H9 (cell line): ENCODE measurements around the gene HOXC11. TPM values are rescaled to one million over a fixed set of nuclear protein-coding genes. Genes with fewer than 3 reads are reported as not detected.

ENCODE experiments used
- DNase-seq: peaks from one replicate; pipeline ENCODE4 v3.0.0-alpha.2; 2017
- H2AFZ ChIP-seq: one replicate; pipeline ENCODE4 v1.6.1; 2013; ENCODE audit warnings: mild to moderate bottlenecking, low read length, control low read depth, moderate library complexity
- H2AK5ac ChIP-seq: 2 replicates; pipeline ENCODE4 v1.6.1; 2013; ENCODE audit warnings: low read length, control low read depth, mixed read lengths; ENCODE audit not compliant: insufficient read length
- H2BK120ac ChIP-seq: one replicate; pipeline ENCODE4 v1.6.1; 2013; ENCODE audit warnings: low read depth, mild to moderate bottlenecking, low read length, control low read depth, inconsistent platforms; ENCODE audit not compliant: poor library complexity, severe bottlenecking
- H2BK12ac ChIP-seq: 2 replicates; pipeline ENCODE4 v1.6.1; 2013; ENCODE audit warnings: low read length, control low read depth, mixed read lengths, low read depth; ENCODE audit not compliant: insufficient read length
- H2BK15ac ChIP-seq: 2 replicates; pipeline ENCODE4 v1.6.1; 2013; ENCODE audit warnings: low read depth, low read length, control low read depth
- H2BK20ac ChIP-seq: one replicate; pipeline ENCODE4 v1.6.1; 2013; ENCODE audit warnings: low read depth, mild to moderate bottlenecking, low read length, control low read depth, inconsistent platforms; ENCODE audit not compliant: poor library complexity, severe bottlenecking
- H2BK5ac ChIP-seq: 2 replicates; pipeline ENCODE4 v1.6.1; 2013; ENCODE audit warnings: low read length, control low read depth, mixed read lengths; ENCODE audit not compliant: insufficient read length
- H3K14ac ChIP-seq: 2 replicates; pipeline ENCODE4 v1.6.1; 2013; ENCODE audit warnings: low read length, control low read depth; ENCODE audit not compliant: insufficient read depth
- H3K18ac ChIP-seq: 2 replicates; pipeline ENCODE4 v1.6.1; 2013; ENCODE audit warnings: low read depth, mild to moderate bottlenecking, mixed read lengths, low read length, control low read depth; ENCODE audit not compliant: insufficient read length
- H3K23ac ChIP-seq: 2 replicates; pipeline ENCODE4 v1.6.1; 2013; ENCODE audit warnings: low read length, control low read depth, mixed read lengths, low read depth; ENCODE audit not compliant: insufficient read length
- H3K23me2 ChIP-seq: 2 replicates; pipeline ENCODE4 v1.6.1; 2013; ENCODE audit warnings: low read depth, mild to moderate bottlenecking, mixed read lengths, low read length, control low read depth; ENCODE audit not compliant: insufficient read length, poor library complexity, severe bottlenecking
- H3K27ac ChIP-seq: 2 replicates; pipeline ENCODE4 v1.5.1; 2013; ENCODE audit warnings: low read length, control low read depth, mixed read lengths, low read depth; ENCODE audit not compliant: insufficient read length
- H3K27me3 ChIP-seq: 2 replicates; pipeline ENCODE4 v1.6.1; 2013; ENCODE audit warnings: low read length, control low read depth, inconsistent platforms; ENCODE audit not compliant: insufficient read depth
- H3K4ac ChIP-seq: 2 replicates; pipeline ENCODE4 v1.6.1; 2013; ENCODE audit warnings: low read depth, mild to moderate bottlenecking, control low read depth, inconsistent platforms, low read length, moderate library complexity
- H3K4me1 ChIP-seq: 2 replicates; pipeline ENCODE4 v1.6.1; 2013; ENCODE audit warnings: low read length, control low read depth, inconsistent platforms; ENCODE audit not compliant: insufficient read depth
- H3K4me2 ChIP-seq: 2 replicates; pipeline ENCODE4 v1.6.1; 2013; ENCODE audit warnings: low read length, control low read depth, mixed read lengths; ENCODE audit not compliant: insufficient read length, insufficient read depth
- H3K56ac ChIP-seq: 2 replicates; pipeline ENCODE4 v1.6.1; 2013; ENCODE audit warnings: low read depth, mild to moderate bottlenecking, mixed read lengths, low read length, control low read depth; ENCODE audit not compliant: insufficient read length
- H3K79me1 ChIP-seq: 2 replicates; pipeline ENCODE4 v1.6.1; 2013; ENCODE audit warnings: low read depth, mild to moderate bottlenecking, moderate library complexity, low read length, control low read depth, inconsistent platforms; ENCODE audit not compliant: insufficient read depth, poor library complexity, severe bottlenecking
- H3K79me2 ChIP-seq: 2 replicates; pipeline ENCODE4 v1.6.1; 2013; ENCODE audit warnings: low read length, control low read depth, inconsistent platforms; ENCODE audit not compliant: insufficient read depth
- H3K9ac ChIP-seq: 2 replicates; pipeline ENCODE4 v1.6.1; 2013; ENCODE audit warnings: low read length, control low read depth, mixed read lengths; ENCODE audit not compliant: insufficient read length; ENCODE audit errors: extremely low read depth
- H3K9me3 ChIP-seq: one replicate; pipeline ENCODE4 v1.6.1; 2013; ENCODE audit warnings: low read depth, low read length, inconsistent platforms; ENCODE audit not compliant: control insufficient read depth
- H3T11ph ChIP-seq: one replicate; pipeline ENCODE4 v1.6.1; 2013; ENCODE audit warnings: mild to moderate bottlenecking, low read length, control low read depth, inconsistent platforms
- H4K20me1 ChIP-seq: one replicate; pipeline ENCODE4 v1.6.1; 2013; ENCODE audit not compliant: control insufficient read depth, insufficient read length, insufficient read depth
- H4K5ac ChIP-seq: 2 replicates; pipeline ENCODE4 v1.6.1; 2013; ENCODE audit warnings: low read depth, mild to moderate bottlenecking, mixed read lengths, low read length, control low read depth; ENCODE audit not compliant: insufficient read length
- H4K8ac ChIP-seq: replicated peaks from 2 replicates; pipeline ENCODE4 v1.6.1; 2013; ENCODE audit warnings: low read length, control low read depth, mixed read lengths, low read depth; ENCODE audit not compliant: insufficient read length
- H4K91ac ChIP-seq: 2 replicates; pipeline ENCODE4 v1.6.1; 2013; ENCODE audit warnings: low read depth, mild to moderate bottlenecking, moderate library complexity, mixed read lengths, low read length, control low read depth; ENCODE audit not compliant: insufficient read length
- H3K27ac Mint-ChIP-seq, 3 experiments: 2 replicates in 2 of 3; 3 replicates in 1 of 3; pipeline ENCODE4 v1.8.0; 2020 to 2021; ENCODE audit warnings: mixed read lengths in 3 of 3, mild to moderate bottlenecking in 1 of 3, moderate library complexity in 1 of 3
- H3K27me3 Mint-ChIP-seq: 2 replicates; pipeline ENCODE4 v1.8.0; 2021; ENCODE audit warnings: low read depth, mild to moderate bottlenecking, moderate library complexity, mixed read lengths
- H3K36me3 Mint-ChIP-seq, 3 experiments: 2 replicates in 2 of 3; 3 replicates in 1 of 3; pipeline ENCODE4 v1.8.0; 2020 to 2021; ENCODE audit warnings: low read depth in 3 of 3, mixed read lengths in 3 of 3; ENCODE audit not compliant: insufficient read depth in 1 of 3
- H3K4me1 Mint-ChIP-seq, 2 experiments: 2 replicates each; pipeline ENCODE4 v1.8.0; 2020; ENCODE audit warnings: mixed read lengths in 2 of 2
- H3K4me3 Mint-ChIP-seq, 2 experiments: 2 replicates in 1 of 2; 3 replicates in 1 of 2; pipeline ENCODE4 v1.8.0; 2020 to 2021; ENCODE audit warnings: mild to moderate bottlenecking in 2 of 2, mixed read lengths in 2 of 2, moderate library complexity in 1 of 2
- H3K9me3 Mint-ChIP-seq, 2 experiments: 2 replicates in 1 of 2; 3 replicates in 1 of 2; pipeline ENCODE4 v1.8.0; 2020; ENCODE audit warnings: mild to moderate bottlenecking in 2 of 2, mixed read lengths in 2 of 2, moderate library complexity in 1 of 2
- CTCF ChIP-seq: fragments of 200-600 bp; sonication (generic); conservative IDR thresholded peaks from 3 replicates; pipeline ENCODE4 v1.8.0; 2021; ENCODE audit warnings: antibody characterized with exemption, mild to moderate bottlenecking
- WGBS: extraction: QIAGEN DNeasy Blood & Tissue Kit; methylation state at CpG from one replicate; pipeline ENCODE4 v1.1.7; 2013; ENCODE audit warnings: missing lambda C conversion rate, low lambda C conversion rate, mixed read lengths; ENCODE audit not compliant: insufficient read length; ENCODE audit errors: extremely low coverage; 5-methylcytosine and 5-hydroxymethylcytosine counted together
- total RNA-seq: library from RNA; stranded (reverse); gene quantifications from 2 replicates; pipeline ENCODE4 v1.2.1, GENCODE V29; 2021

Gene HOXC11
- total RNA-seq, 1 experiment from 2014 or later: not detected

- Mint-ChIP-seq H3K9me3 (peaks cover 8 to 11% of the 10 kb centered on the region in 2 experiments; a peak in 4 of 5 replicates), H3K36me3 (peaks cover 0 to 8% (median 3%) of the 10 kb centered on the region in 3 experiments; a peak in 3 of 7 replicates), H3K27ac (no peak overlapping the region), H3K4me3 (no peak overlapping the region), H3K27me3 (peaks cover 100% of the 10 kb centered on the region), H3K4me1 (peaks cover 14 to 21% of the 10 kb centered on the region in 2 experiments)
- Histone ChIP-seq H4K91ac (no peak overlapping the region), H2AK5ac (no peak overlapping the region), H3K9ac (no peak overlapping the region), H2BK20ac (no peak overlapping the region), H2BK120ac (no peak overlapping the region), H2AFZ (no peak overlapping the region), H3K79me2 (no peaks in the 10 kb centered on the region), H2BK15ac (no peak overlapping the region; the same call in 1 of the 2 replicates), H3K4me1 (no peaks in the 10 kb centered on the region), H4K20me1 (no peaks in the 10 kb centered on the region), H3K56ac (no peak overlapping the region), H2BK12ac (no peak overlapping the region), H3K4me2 (no peak overlapping the region), H3K27ac (no peak overlapping the region), H4K8ac (no peak overlapping the region), H3K14ac (no peak overlapping the region), H3K79me1 (no peaks in the 10 kb centered on the region), H3K9me3 (no peaks in the 10 kb centered on the region), H3K4ac (no peak overlapping the region), H3K18ac (no peak overlapping the region), H3T11ph (no peak overlapping the region), H3K23ac (no peak overlapping the region), H3K27me3 (peaks cover 99% of the 10 kb centered on the region), H2BK5ac (no peak overlapping the region), H4K5ac (no peak overlapping the region), H3K23me2 (no peaks in the 10 kb centered on the region)
- no peak for DNase-seq
- no CpG with 5 or more reads among the region's 9 CpGs for WGBS
- TF ChIP-seq CTCF: no peak
Measured at GRCh38 chr12:53972152-53972702, 699 bp upstream of the HOXC11 start.
